NCI-H1694 (cell line): ENCODE results near the gene KRTAP12-4.
"Not testable (repeated sequence)": the region's sequence is repeated elsewhere in the genome, so short reads cannot be mapped to it uniquely, and the experiment has no call there.

ENCODE experiments used
- DNase-seq: peaks from one replicate; lab custom pipeline; 2025; lab: John Stamatoyannopoulos, UW

KRTAP12-4 gene

DNA sequence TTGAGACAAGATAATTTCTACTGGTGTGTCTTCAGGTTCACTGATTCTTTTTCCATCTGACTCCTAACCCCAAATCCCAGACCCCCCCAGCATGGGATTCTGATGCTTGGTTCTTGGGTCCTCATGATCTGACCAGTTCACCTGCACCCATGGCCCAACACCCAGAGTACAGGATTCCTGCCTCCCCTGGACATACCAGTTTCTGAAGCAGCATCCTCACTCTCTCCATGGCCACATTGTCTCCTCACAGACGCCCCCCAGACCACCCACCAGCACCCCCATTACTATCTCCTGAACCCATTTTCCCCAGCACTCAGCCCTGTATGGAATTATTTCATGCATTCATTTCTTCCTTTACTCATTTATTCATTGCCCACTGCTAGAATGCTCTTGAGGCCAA, 2.4 kb upstream of the KRTAP12-4 start:
- DNase-seq: no peak

DNA sequence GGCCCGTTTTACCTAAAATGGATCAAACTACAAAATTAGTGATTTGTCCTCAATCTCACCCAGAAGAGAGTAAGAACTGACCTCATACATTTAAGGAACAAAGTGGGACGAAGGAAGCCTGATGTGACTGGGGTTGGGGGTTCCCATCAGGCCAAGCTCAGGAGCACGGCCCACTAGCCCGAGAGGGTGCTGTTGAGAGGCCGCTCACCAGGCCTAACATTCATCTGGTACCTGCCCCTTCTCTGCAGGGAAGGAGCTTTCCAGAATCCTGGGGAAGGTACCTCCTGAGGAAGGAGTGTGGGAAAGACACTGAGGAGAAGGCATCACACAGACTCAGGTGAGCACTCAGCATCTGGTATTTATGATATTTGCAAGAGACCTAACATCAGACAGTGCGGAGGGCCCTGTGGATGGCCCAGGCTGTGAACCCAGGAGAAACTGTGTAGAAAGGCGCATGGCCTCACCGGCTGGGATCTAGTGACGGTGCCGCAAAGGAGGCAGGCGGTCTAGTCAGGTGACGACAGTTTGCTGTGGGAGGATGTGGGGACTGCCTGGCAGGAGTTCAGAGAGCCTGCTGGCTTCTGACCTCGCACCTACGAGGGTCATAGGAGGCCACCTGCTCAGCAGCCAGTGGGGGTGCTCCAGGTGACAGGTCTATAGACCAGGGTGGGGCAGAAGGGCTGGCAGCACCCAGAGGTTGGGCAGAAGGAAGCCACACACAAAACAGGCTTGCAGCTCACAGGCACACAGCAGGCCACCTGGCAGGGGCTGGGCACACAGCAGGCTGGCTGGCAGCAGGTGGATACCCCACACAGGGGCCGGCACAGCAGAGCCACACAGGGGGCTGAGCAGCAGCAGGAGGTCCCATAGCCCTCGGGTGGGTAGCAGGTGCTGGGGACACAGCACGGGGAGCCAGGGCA, 543 bp downstream of the KRTAP12-4 start:
- DNase-seq: no peak

- DNase-seq: no peak
These were observed 1.3 kb downstream of the KRTAP12-4 start for GRCh38 chr21:44653123-44653522.

- DNase-seq: no peak
These were observed 3.3 kb downstream of the KRTAP12-4 start for GRCh38 chr21:44650973-44651675.

DNA sequence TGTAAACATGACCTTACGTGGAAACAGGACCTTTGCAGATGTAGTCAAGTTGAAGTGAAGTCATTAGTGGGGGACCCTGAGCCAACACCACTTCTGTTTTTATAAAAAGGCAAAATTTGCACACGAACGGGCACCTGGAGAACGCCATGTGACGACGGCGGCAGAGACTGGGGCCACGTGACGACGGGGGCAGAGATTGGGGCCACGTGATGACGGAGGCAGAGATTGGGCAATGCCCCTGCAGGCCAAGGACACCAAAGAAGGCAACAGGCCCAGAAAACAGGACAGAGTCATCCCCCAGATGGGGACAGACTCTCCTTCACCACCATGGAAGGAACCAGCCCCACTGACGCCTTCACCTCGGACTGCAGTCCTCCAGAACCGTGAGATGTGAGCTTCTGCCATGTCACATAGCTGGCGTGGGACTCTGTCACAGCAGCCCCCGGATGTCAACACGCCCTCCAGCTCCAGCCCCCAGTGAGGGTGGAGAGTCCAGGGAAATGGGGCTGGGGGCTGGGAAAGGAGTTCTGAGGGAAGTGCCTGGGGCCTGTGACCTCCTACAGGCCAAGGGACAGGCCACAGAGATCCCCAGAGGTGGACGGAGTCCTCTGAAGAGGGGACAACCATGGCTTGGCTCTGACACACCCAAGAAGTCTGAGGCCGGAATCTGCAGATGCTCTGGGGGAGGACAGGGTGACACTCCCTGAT, 4.0 kb downstream of the KRTAP12-4 start:
- no peak for DNase-seq

DNA sequence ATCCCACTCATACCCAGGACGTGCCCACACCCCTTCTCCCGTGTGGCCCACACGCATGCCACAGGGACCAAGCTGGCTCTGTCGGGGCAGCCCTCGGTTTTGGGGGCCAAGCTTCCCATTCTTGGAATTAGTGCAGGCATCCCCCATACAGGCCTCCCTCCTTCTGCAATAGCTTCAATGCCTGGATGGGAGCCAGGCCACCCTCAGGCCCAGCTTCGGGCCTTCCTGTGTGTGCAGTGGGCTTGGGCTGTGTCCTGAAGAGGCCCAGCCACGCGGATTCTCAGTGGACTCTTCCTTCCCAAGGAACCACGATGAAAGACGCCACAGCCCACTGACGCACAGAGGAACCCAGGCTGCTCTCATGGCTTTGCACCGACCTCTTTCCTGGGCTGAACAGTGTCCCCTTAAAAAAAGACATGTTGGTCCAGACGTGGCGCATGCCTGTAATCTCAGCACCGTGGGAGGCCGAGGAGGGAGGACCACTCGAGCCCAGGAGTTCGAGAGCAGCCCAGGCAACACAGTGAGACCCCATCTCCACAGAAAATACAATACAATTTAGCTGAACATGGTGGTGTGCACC, 4.8 kb downstream of the KRTAP12-4 start:
- DNase-seq: no peak

DNA sequence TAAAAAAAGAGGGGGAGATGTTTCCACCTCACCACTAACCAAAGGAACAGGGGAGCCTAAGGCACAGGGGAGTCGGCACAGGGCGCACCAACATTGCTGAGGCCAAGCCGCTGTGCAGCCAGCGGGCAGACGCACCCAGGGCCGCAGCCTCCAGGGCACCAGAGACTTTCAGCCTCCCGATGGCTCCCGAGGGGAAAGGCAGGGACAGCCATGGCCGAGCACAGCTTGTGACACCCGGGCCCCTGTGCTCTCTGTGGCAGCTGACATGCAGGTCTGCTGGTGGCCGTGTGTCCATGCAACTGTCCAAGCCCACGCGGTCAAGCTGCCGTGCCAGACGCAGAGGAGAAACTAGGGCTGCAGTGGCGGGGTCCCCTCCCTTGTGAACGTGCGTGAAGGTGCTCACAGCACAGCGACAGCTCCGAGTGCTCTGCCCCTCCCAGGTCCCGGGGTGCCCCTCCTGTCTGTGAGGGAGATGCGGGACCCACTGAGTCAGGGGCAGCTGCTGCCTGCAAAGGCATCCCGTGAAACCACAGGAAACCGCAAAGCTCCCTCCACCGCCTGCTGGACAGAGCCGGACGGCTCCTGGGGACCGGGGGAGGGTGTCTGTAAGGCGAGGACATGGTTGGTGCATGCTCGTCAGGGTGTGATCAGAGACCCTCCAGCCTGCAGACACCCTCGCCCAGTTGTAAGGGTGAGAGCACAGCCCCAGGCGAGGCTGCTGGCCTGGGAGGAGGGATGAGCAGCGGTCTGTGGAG, 5.7 kb downstream of the KRTAP12-4 start:
- no peak for DNase-seq

- no peak for DNase-seq
These were observed 7.3 kb downstream of the KRTAP12-4 start for GRCh38 chr21:44647222-44647552.

DNA sequence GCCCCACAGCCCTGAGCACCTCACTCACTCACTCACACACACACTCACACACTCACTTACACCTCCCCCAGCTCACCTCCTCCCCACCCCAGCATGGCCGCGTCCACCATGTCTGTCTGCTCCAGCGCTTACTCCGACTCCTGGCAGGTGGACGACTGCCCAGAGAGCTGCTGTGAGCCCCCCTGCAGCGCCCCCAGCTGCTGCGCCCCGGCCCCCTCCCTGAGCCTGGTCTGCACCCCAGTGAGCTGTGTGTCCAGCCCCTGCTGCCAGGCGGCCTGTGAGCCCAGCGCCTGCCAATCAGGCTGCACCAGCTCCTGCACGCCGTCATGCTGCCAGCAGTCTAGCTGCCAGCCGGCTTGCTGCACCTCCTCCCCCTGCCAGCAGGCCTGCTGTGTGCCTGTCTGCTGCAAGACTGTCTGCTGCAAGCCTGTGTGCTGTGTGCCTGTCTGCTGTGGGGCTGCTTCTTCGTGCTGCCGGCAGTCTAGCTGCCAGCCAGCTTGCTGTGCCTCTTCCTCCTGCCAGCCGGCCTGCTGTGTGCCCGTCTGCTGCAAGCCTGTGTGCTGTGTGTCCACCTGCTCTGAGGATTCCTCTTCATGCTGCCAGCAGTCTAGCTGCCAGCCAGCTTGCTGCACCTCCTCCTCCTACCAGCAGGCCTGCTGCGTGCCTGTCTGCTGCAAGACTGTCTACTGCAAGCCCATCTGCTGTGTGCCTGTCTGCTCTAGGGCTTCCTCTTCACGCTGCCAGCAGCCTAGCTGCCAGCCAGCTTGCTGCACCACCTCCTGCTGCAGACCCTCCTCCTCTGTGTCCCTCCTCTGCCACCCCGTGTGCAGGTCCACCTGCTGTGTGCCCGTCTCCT, 7.9 kb downstream of the KRTAP12-4 start, which contains the start of gene KRTAP10-11:
Gene KRTAP10-11, plus strand, starts transcription at position 49 of the 856 bp plus-strand sequence. Its CDS starts 45 bp downstream, at position 94.
- DNase-seq: peak; percentile 75

GRCh38 chr21:44644878-44645277, 9.6 kb downstream of the KRTAP12-4 start:
- no peak for DNase-seq

- DNase-seq: no peak
These were observed 10.6 kb downstream of the KRTAP12-4 start for GRCh38 chr21:44643741-44644310.

- DNase-seq: no peak
These were observed 13.7 kb downstream of the KRTAP12-4 start for GRCh38 chr21:44640761-44641160.

DNA sequence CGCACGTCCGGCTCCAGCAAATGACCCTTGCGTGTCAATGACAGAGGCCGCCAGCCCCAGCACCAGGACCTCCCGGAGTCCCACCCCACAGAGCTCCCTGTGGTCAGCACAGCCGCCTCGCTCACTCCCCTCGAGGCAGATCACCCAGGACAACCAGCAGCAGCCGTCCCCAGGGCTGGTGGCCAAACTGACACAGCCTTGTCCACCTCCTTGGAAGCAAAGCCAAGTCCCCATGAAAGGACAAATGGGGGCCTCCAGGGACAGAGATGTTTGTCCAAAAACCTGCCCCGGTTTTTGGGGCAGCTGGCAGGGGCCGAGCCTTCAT, 15.2 kb downstream of the KRTAP12-4 start:
- no peak for DNase-seq

- DNase-seq: not testable (repeated sequence)
These were observed 15.7 kb downstream of the KRTAP12-4 start for GRCh38 chr21:44638506-44639330.

GRCh38 chr21:44637851-44638348, 16.6 kb downstream of the KRTAP12-4 start:
- DNase-seq: not testable (repeated sequence)

DNA sequence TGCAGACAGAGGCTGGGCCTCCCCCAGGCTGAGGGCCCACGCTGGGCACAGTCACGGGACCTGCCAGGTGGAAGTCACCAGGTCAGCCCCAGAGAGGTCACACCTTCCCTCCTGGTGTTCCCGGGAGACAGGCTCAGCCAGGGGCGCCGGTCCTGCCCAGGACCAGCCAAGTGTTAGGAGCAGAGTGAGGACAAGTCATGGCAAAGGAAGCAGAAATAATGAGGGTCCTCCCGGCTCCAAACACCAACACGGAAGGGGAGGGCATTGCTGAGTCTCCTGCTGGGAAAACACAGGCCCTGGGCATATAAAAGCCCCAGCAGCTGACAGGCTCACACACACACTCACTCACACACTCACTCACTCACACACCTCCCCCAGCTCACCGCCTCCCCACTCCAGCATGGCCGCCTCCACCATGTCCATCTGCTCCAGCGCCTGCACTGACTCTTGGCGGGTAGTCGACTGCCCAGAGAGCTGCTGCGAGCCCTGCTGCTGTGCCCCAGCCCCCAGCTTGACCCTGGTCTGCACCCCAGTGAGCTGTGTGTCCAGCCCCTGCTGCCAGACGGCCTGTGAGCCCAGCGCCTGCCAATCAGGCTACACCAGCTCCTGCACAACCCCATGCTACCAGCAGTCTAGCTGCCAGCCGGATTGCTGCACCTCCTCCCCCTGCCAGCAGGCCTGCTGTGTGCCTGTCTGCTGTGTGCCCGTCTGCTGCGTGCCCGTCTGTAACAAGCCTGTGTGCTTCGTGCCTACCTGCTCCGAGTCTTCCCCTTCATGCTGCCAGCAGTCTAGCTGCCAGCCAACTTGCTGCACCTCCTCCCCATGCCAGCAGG, 17.2 kb downstream of the KRTAP12-4 start, which contains the start of gene KRTAP10-10:
Gene KRTAP10-10, plus strand, starts transcription at position 339 of the 833 bp plus-strand sequence. Its CDS starts 62 bp downstream, at position 401.
- no peak for DNase-seq

DNA sequence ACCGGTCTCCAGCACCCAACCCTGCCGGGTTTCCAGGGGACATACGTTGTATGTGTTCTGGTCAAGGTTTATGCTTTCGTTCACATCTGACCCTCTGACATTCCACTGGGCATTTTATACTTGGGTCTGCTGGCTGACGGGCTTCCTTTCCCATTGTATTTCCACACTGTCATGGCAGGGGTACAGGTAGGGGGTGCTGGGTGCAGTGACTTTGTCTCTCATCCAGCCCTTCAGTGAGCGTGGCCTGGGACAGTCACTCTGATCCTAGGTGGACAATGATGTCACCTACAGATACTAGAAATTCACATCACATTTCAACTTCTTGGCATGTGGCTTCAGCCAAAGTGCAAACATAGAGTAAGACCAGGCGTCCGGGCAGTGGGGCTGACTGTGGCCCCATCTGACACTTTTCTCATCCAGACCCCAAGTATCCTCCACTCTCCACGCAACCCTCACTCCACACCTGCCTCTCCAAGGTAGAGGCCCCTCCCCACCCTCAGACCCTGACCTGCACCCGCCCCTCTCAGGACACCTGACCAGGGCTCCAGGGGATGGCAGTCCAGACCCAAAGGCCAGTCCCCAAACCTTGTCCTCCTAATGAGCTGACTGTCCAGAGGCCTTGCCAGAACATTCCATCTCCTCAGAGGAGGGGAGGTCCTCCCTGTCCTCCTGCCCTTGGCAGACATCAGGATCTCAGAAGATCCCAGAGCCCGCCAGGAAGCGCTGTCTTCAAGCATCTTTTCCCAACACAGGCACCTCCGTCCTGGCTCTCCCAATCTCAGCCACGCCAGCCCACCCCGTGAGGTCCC, 18.0 kb downstream of the KRTAP12-4 start:
- no peak for DNase-seq
